PC-3 (cell line): Measurements from ENCODE around the gene HAGHL. TPM values are rescaled to one million over a fixed set of nuclear protein-coding genes. Genes with fewer than 3 reads are reported as not detected.

Source experiments
- ATAC-seq: fragments of 200-7000 bp; cut with Tn5 transposase; 2 replicates; pipeline ENCODE4 v1.9.1; 2020; ENCODE audit warnings: mild to moderate bottlenecking, moderate library complexity
- BruUV-seq: library from RNA; stranded (reverse); fragments of 400-500 nt; replicated peaks from 2 replicates; lab custom pipeline; 2021; lab: Mats Ljungman, UMichigan
- CTCF ChIA-PET: fragments of 300-600 bp; sonication (Branson Sonifier 250); formaldehyde crosslinking; loops from one replicate; lab custom pipeline; 2022; ENCODE audit warnings: antibody characterized with exemption; lab: Charles Lee
- POLR2A ChIA-PET: fragments of 300-600 bp; sonication (Branson Sonifier 250); formaldehyde crosslinking; loops from one replicate; lab custom pipeline; 2022; ENCODE audit warnings: antibody characterized with exemption; ENCODE audit not compliant: unreplicated experiment; lab: Charles Lee
- DNase-seq: peaks from one replicate; pipeline ENCODE4 v3.0.0-alpha.2; 2015
- H2AFZ ChIP-seq: fragments of 300-600 bp; sonication (generic); 2 replicates; pipeline ENCODE4 v1.6.0; 2016; ENCODE audit warnings: antibody characterized with exemption, low read length
- H3F3A ChIP-seq: fragments of 300-600 bp; sonication (generic); one replicate; pipeline ENCODE4 v1.6.0; 2017; ENCODE audit warnings: antibody characterized with exemption, low read length, control low read depth, mild to moderate bottlenecking; ENCODE audit not compliant: unreplicated experiment
- H3K27ac ChIP-seq: fragments of 300-600 bp; sonication (generic); 2 replicates; pipeline ENCODE4 v1.5.1; 2016; ENCODE audit warnings: mild to moderate bottlenecking, low read length
- H3K27me3 ChIP-seq: fragments of 300-600 bp; sonication (generic); 2 replicates; pipeline ENCODE4 v1.6.1; 2016; ENCODE audit warnings: low read length, mixed read lengths
- H3K36me3 ChIP-seq: fragments of 300-600 bp; sonication (generic); 2 replicates; pipeline ENCODE4 v1.6.1; 2016; ENCODE audit warnings: low read depth, mixed run types, low read length, mixed read lengths
- H3K4me1 ChIP-seq: fragments of 300-600 bp; sonication (generic); 2 replicates; pipeline ENCODE4 v1.5.1; 2016; ENCODE audit warnings: low read length; ENCODE audit not compliant: insufficient read depth
- H3K4me2 ChIP-seq: fragments of 300-600 bp; sonication (generic); 2 replicates; pipeline ENCODE4 v1.6.0; 2016; ENCODE audit warnings: low read length
- H3K4me3 ChIP-seq: fragments of 300-600 bp; sonication (generic); 2 replicates; pipeline ENCODE4 v1.5.1; 2016; ENCODE audit warnings: mild to moderate bottlenecking, low read length, mixed read lengths
- H3K79me2 ChIP-seq: fragments of 300-600 bp; sonication (generic); 2 replicates; pipeline ENCODE4 v1.6.1; 2017; ENCODE audit warnings: low read length, mixed read lengths
- H3K9ac ChIP-seq: fragments of 300-600 bp; sonication (generic); 2 replicates; pipeline ENCODE4 v1.6.0; 2016; ENCODE audit warnings: mild to moderate bottlenecking, low read length
- H3K9me2 ChIP-seq: fragments of 300-600 bp; sonication (generic); replicated peaks from 2 replicates; pipeline ENCODE4 v1.6.1; 2016; ENCODE audit warnings: mixed run types, low read length, mixed read lengths
- H3K9me3 ChIP-seq: fragments of 300-600 bp; sonication (generic); 2 replicates; pipeline ENCODE4 v1.6.1; 2016; ENCODE audit warnings: low read length, mixed read lengths
- H4K20me1 ChIP-seq: fragments of 300-600 bp; sonication (generic); 2 replicates; pipeline ENCODE4 v1.6.1; 2016; ENCODE audit warnings: low read length, mixed read lengths
- EZH2 ChIP-seq: fragments of 300-600 bp; sonication (generic); IDR thresholded peaks from one replicate; pipeline ENCODE4 v1.6.1; 2017; ENCODE audit warnings: antibody characterized with exemption, mild to moderate bottlenecking, low read length; ENCODE audit not compliant: unreplicated experiment
- EZH2phosphoT487 ChIP-seq: fragments of 300-600 bp; sonication (generic); IDR thresholded peaks from 2 replicates; pipeline ENCODE4 v1.6.1; 2018; ENCODE audit warnings: mild to moderate bottlenecking, antibody characterized with exemption, low read length, borderline replicate concordance
- intact Hi-C: fragments of 100-400 bp; cut with micrococcal nuclease; formaldehyde crosslinking; loops from 2 replicates; pipeline ENCODE4 v1.9.0; 2023
- total RNA-seq: library from RNA; depleted of rRNA; stranded (reverse); fragments of >200 nt; gene quantifications from 2 replicates; pipeline ENCODE4 v1.2.3, GENCODE V29; 2014
- TF ChIP-seq, protein P1 (sequence below): fragments of 300-600 bp; sonication (generic); conservative IDR thresholded peaks from 2 replicates; pipeline ENCODE4 v1.5.1; 2017; ENCODE audit warnings: antibody characterized with exemption, low read depth, mild to moderate bottlenecking, low read length

Gene HAGHL
- total RNA-seq, 1 experiment from 2014 or later = 16.4 TPM

DNA sequence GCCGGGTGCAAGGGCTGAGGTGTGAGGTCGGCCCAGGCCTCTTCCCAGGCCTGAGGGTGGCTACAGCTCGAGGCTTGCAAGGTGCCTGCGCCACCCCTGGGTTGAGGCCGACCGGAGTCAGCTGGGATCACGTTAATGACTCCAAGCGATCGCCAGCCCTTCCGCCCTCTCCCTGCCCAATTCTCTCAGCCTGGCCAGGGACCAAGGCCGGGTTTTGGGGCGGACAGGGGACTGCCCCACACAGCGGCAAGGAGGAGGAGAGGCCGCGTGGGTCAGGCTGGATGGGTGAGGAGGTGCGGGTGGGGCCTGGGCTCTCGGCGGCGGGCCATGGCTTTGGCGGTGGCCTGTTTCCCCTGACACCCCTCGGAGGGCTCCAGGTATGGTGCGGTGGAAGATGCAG, 33.5 kb upstream of the HAGHL start:
- peaks cover 4% of the 10 kb centered on the region for H3F3A ChIP-seq
- H3K9me3 ChIP-seq = no peaks in the 10 kb centered on the region
- no peak for ATAC-seq
- no peaks in the 10 kb centered on the region for H4K20me1 ChIP-seq
- peaks cover 12% of the 10 kb centered on the region for H3K79me2 ChIP-seq
- H3K4me1 ChIP-seq = peaks cover 22% of the 10 kb centered on the region
- H3K27me3 ChIP-seq = no peaks in the 10 kb centered on the region
- intact Hi-C loops = no loop called here
- H2AFZ ChIP-seq = no peak overlapping the region
- H3K36me3 ChIP-seq = no peaks in the 10 kb centered on the region
- no peak overlapping the region for H3K4me2 ChIP-seq
- H3K9ac ChIP-seq = no peak overlapping the region
- POLR2A ChIA-PET = interaction anchor here (0.6 kb wide), 1 partner anchor 1968 kb away, joined by 4 read pairs; no protein-coding TSS in a partner anchor
- BruUV-seq = no TSS peak
- H3K27ac ChIP-seq = no peak overlapping the region
- H3K4me3 ChIP-seq = no peak overlapping the region
- DNase-seq = no peak
- CTCF ChIA-PET = no interaction called here
- H3K9me2 ChIP-seq = no peaks in the 10 kb centered on the region
- TF ChIP-seq EZH2 (no peak), EZH2phosphoT487 (no peak)
- TF ChIP-seq, protein P1, sequence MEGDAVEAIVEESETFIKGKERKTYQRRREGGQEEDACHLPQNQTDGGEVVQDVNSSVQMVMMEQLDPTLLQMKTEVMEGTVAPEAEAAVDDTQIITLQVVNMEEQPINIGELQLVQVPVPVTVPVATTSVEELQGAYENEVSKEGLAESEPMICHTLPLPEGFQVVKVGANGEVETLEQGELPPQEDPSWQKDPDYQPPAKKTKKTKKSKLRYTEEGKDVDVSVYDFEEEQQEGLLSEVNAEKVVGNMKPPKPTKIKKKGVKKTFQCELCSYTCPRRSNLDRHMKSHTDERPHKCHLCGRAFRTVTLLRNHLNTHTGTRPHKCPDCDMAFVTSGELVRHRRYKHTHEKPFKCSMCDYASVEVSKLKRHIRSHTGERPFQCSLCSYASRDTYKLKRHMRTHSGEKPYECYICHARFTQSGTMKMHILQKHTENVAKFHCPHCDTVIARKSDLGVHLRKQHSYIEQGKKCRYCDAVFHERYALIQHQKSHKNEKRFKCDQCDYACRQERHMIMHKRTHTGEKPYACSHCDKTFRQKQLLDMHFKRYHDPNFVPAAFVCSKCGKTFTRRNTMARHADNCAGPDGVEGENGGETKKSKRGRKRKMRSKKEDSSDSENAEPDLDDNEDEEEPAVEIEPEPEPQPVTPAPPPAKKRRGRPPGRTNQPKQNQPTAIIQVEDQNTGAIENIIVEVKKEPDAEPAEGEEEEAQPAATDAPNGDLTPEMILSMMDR = no peak

DNA sequence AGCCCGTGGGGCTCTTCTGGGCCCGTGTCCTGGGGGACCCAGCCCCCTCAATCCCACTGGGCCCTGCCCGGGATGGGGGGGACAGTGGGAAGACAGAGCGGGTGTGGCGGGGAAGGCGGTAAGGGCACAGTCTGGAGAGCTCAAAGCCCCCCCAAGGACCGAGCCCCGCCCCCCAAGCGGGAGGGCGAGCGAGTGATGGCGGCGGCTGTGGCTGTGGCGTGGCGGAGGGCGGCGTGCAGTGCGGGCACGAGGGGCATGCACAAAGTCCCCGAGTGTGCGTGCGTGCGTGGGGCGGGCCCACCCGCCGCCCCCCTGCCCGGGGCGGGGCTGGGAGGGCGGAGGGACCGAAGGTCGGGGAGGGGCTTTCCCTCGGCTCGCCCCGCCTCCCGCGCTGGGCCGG, 33.1 kb upstream of the HAGHL start:
- BruUV-seq = no TSS peak
- H2AFZ ChIP-seq = no peak overlapping the region
- no peaks in the 10 kb centered on the region for H3K9me2 ChIP-seq
- intact Hi-C loops = no loop called here
- H4K20me1 ChIP-seq = no peaks in the 10 kb centered on the region
- POLR2A ChIA-PET = no interaction called here
- no peak overlapping the region for H3K27ac ChIP-seq
- no peak overlapping the region for H3K9ac ChIP-seq
- DNase-seq (no peak), ATAC-seq (no peak)
- no peak overlapping the region for H3K4me2 ChIP-seq
- H3K36me3 ChIP-seq = no peaks in the 10 kb centered on the region
- H3K9me3 ChIP-seq = no peaks in the 10 kb centered on the region
- H3K27me3 ChIP-seq = no peaks in the 10 kb centered on the region
- H3K4me3 ChIP-seq = no peak overlapping the region
- TF ChIP-seq EZH2 = no peak
- TF ChIP-seq, protein P1 = no peak
- peaks cover 22% of the 10 kb centered on the region for H3K4me1 ChIP-seq
- H3F3A ChIP-seq = peaks cover 4% of the 10 kb centered on the region
- H3K79me2 ChIP-seq = peaks cover 11% of the 10 kb centered on the region
- CTCF ChIA-PET = no interaction called here

- Histone ChIP-seq H3K4me1 (peaks cover 18% of the 10 kb centered on the region; the same call in 1 of the 2 replicates), H3F3A (peaks cover 4% of the 10 kb centered on the region), H3K9me2 (no peaks in the 10 kb centered on the region), H3K4me3 (peak overlapping the region; percentile 65), H4K20me1 (no peaks in the 10 kb centered on the region), H3K36me3 (no peaks in the 10 kb centered on the region), H2AFZ (no peak overlapping the region), H3K9me3 (no peaks in the 10 kb centered on the region), H3K4me2 (peak overlapping the region; percentile 88), H3K27ac (no peak overlapping the region), H3K27me3 (no peaks in the 10 kb centered on the region), H3K79me2 (peaks cover 6% of the 10 kb centered on the region), H3K9ac (no peak overlapping the region)
- ChIA-PET POLR2A (no interaction called here), CTCF (no interaction called here)
- TF ChIP-seq, protein P1 = no peak
- TF ChIP-seq EZH2phosphoT487 = no peak
- no peak for TF ChIP-seq EZH2
- intact Hi-C loops = no loop called here
- DNase-seq = no peak
- no peak for ATAC-seq
- BruUV-seq = no TSS peak
These were observed 32.6 kb upstream of the HAGHL start for GRCh38 chr16:694187-694862.
